Activated T-helper 2 cell treated with anti-CD3 and anti-CD28 coated beads, Interferon-gamma antibody, Interleukin-2, Interleukin-4, amounts not matched to agents 10 μg/mL and 5 μg/mL and 100 μg/mL, durations not matched to agents 14 hours and 24 hours and 36 hours (primary cell): Measurements from ENCODE around the gene GSTM5. TPM values are rescaled to one million over a fixed set of nuclear protein-coding genes. Genes with fewer than 3 reads are reported as not detected.
"Not testable (repeated sequence)": the region's sequence is repeated elsewhere in the genome, so short reads cannot be mapped to it uniquely, and the experiment has no call there.

Experiments used
- DNase-seq: peaks from one replicate; pipeline ENCODE4 v3.0.0; 2021; ENCODE audit warnings: low spot score
- H3K27ac Mint-ChIP-seq: one replicate; pipeline ENCODE4 v1.8.0; 2021; ENCODE audit warnings: mixed read lengths
- H3K27me3 Mint-ChIP-seq: one replicate; pipeline ENCODE4 v1.8.0; 2021; ENCODE audit warnings: low read depth, mixed read lengths
- H3K36me3 Mint-ChIP-seq: one replicate; pipeline ENCODE4 v1.8.0; 2021; ENCODE audit warnings: low read depth, mixed read lengths
- H3K4me1 Mint-ChIP-seq: one replicate; pipeline ENCODE4 v1.8.0; 2021; ENCODE audit warnings: low read depth, mixed read lengths
- H3K4me3 Mint-ChIP-seq: one replicate; pipeline ENCODE4 v1.8.0; 2021; ENCODE audit warnings: low read depth, mild to moderate bottlenecking, moderate library complexity, mixed read lengths
- H3K9me3 Mint-ChIP-seq: one replicate; pipeline ENCODE4 v1.8.0; 2021; ENCODE audit warnings: mixed read lengths
- intact Hi-C: fragments of 100-400 bp; cut with micrococcal nuclease; formaldehyde crosslinking; loops from one replicate; pipeline ENCODE4 v1.15.1; 2023
- total RNA-seq: library from RNA; stranded (reverse); gene quantifications from 2 replicates; pipeline ENCODE4 v1.2.3, GENCODE V29; 2022

Gene GSTM5
- total RNA-seq, 1 donor from 2014 or later: 0.09 TPM

DNA sequence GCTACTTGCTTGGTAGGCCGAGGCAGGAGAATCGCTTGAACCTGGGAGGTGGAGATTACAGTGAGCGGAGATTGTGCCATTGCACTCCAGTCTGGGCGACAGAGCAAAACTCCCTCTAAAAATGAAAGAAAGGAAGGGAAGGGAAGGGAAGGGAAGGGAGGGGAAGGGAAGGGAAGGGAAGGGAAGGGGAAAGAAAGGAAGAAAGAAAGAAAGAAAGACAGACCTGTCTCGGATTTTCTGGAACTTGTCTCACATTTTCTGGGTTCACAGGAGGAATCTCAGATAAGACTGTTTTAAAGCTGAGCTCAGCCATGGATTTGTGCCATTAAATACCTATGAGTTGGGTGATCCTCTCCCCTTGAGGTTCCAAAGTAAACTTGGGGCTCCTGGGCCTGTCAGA is 12.9 kb downstream of the GSTM5 start:
- Mint-ChIP-seq H3K27ac (no peak overlapping the region), H3K36me3 (no peaks in the 10 kb centered on the region), H3K4me1 (peaks cover 2% of the 10 kb centered on the region), H3K27me3 (peaks cover 22% of the 10 kb centered on the region), H3K4me3 (no peak overlapping the region), H3K9me3 (no peaks in the 10 kb centered on the region)
- no peak for DNase-seq
- intact Hi-C loops: no loop called here

GRCh38 chr1:109725510-109725909 is 13.5 kb downstream of the GSTM5 start:
- H3K27ac Mint-ChIP-seq: no peak overlapping the region
- intact Hi-C loops: no loop called here

GRCh38 chr1:109726007-109726406 is 14.0 kb downstream of the GSTM5 start:
- H3K27ac Mint-ChIP-seq: no peak overlapping the region
- H3K36me3 Mint-ChIP-seq: no peaks in the 10 kb centered on the region
- DNase-seq: no peak
- H3K9me3 Mint-ChIP-seq: no peaks in the 10 kb centered on the region
- no peaks in the 10 kb centered on the region for H3K4me1 Mint-ChIP-seq
- H3K4me3 Mint-ChIP-seq: no peak overlapping the region
- peaks cover 17% of the 10 kb centered on the region for H3K27me3 Mint-ChIP-seq
- intact Hi-C loops: no loop called here

More at GRCh38 chr1:109725510-109725909, 13.5 kb downstream of the GSTM5 start:
- H3K9me3 Mint-ChIP-seq: no peaks in the 10 kb centered on the region
- H3K36me3 Mint-ChIP-seq: no peaks in the 10 kb centered on the region
- no peak overlapping the region for H3K4me3 Mint-ChIP-seq
- no peak for DNase-seq
- no peaks in the 10 kb centered on the region for H3K4me1 Mint-ChIP-seq
- H3K27me3 Mint-ChIP-seq: peaks cover 20% of the 10 kb centered on the region

DNA sequence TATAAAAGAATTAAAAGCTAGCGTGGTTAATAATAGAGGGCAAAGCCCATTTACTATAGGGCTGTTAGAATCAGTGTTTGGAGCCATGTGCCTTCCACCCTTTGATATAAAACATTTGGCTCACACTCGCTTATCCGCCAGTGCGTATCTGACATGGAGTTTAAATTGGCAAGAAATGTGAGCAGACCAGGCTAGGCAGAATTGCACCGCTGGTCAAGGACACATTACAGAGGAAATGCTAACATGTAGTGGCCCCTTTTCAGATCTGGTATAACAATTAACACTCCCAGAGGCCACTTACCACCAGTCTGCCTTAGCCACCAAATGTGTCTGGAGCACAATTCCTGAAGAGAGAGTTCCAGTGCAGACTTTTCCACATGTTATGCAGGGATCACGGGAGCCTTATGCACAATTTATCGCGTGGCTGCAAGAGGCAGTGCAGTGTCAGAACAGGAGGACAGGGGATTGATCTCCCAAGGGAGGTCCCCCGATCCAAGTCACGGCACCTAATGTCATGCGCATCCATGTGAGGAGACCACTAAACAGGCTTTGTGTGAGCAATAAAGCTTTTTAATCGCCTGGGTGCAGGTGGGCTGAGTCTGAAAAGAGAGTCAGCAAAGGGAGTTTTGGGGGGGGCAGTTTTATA is 14.8 kb downstream of the GSTM5 start:
- no peak for DNase-seq
- no peak overlapping the region for H3K27ac Mint-ChIP-seq
- H3K4me3 Mint-ChIP-seq: no peak overlapping the region
- peaks cover 14% of the 10 kb centered on the region for H3K27me3 Mint-ChIP-seq
- intact Hi-C loops: no loop called here
- H3K9me3 Mint-ChIP-seq: no peaks in the 10 kb centered on the region
- no peaks in the 10 kb centered on the region for H3K4me1 Mint-ChIP-seq
- H3K36me3 Mint-ChIP-seq: no peaks in the 10 kb centered on the region

DNA sequence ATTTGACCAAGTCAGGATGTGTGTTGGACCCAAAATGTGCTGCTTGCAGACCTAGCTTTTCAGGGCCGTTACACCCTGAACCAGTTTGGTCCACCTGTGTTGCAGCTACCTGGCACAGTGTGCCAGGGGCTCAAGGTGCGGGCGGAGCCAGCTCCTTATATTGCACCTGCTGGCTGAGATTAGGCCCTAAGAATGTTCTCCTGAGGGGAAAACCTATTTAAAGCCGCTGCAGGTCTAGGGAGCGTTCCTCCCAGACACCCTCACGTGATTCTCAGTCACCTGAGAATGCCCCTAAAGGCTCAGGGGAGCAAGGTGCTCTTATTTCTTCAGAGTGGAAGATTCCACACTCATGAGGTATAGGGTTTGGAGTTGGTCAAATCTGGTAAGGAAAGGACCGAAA is 16.8 kb downstream of the GSTM5 start:
- H3K4me3 Mint-ChIP-seq: no peak overlapping the region
- DNase-seq: no peak
- H3K4me1 Mint-ChIP-seq: no peaks in the 10 kb centered on the region
- intact Hi-C loops: no loop called here
- H3K36me3 Mint-ChIP-seq: no peaks in the 10 kb centered on the region
- peaks cover 15% of the 10 kb centered on the region for H3K27me3 Mint-ChIP-seq
- H3K9me3 Mint-ChIP-seq: no peaks in the 10 kb centered on the region
- no peak overlapping the region for H3K27ac Mint-ChIP-seq

GRCh38 chr1:109730666-109731065 is 18.6 kb downstream of the GSTM5 start:
- intact Hi-C loops: no loop called here
- no peak for DNase-seq
- Mint-ChIP-seq H3K4me1 (no peaks in the 10 kb centered on the region), H3K4me3 (no peak overlapping the region), H3K27ac (no peak overlapping the region), H3K27me3 (peaks cover 15% of the 10 kb centered on the region), H3K36me3 (no peaks in the 10 kb centered on the region), H3K9me3 (no peaks in the 10 kb centered on the region)

GRCh38 chr1:109732390-109732881 is 20.4 kb downstream of the GSTM5 start:
- no peaks in the 10 kb centered on the region for H3K36me3 Mint-ChIP-seq
- H3K4me3 Mint-ChIP-seq: no peak overlapping the region
- H3K4me1 Mint-ChIP-seq: no peaks in the 10 kb centered on the region
- DNase-seq: no peak
- no peaks in the 10 kb centered on the region for H3K9me3 Mint-ChIP-seq
- H3K27me3 Mint-ChIP-seq: peaks cover 12% of the 10 kb centered on the region
- no peak overlapping the region for H3K27ac Mint-ChIP-seq
- intact Hi-C loops: no loop called here

GRCh38 chr1:109733236-109733870 is 21.3 kb downstream of the GSTM5 start:
- peaks cover 12% of the 10 kb centered on the region for H3K27me3 Mint-ChIP-seq
- H3K9me3 Mint-ChIP-seq: no peaks in the 10 kb centered on the region
- no peak overlapping the region for H3K4me3 Mint-ChIP-seq
- H3K36me3 Mint-ChIP-seq: no peaks in the 10 kb centered on the region
- intact Hi-C loops: no loop called here
- H3K4me1 Mint-ChIP-seq: no peaks in the 10 kb centered on the region
- H3K27ac Mint-ChIP-seq: no peak overlapping the region
- no peak for DNase-seq

DNA sequence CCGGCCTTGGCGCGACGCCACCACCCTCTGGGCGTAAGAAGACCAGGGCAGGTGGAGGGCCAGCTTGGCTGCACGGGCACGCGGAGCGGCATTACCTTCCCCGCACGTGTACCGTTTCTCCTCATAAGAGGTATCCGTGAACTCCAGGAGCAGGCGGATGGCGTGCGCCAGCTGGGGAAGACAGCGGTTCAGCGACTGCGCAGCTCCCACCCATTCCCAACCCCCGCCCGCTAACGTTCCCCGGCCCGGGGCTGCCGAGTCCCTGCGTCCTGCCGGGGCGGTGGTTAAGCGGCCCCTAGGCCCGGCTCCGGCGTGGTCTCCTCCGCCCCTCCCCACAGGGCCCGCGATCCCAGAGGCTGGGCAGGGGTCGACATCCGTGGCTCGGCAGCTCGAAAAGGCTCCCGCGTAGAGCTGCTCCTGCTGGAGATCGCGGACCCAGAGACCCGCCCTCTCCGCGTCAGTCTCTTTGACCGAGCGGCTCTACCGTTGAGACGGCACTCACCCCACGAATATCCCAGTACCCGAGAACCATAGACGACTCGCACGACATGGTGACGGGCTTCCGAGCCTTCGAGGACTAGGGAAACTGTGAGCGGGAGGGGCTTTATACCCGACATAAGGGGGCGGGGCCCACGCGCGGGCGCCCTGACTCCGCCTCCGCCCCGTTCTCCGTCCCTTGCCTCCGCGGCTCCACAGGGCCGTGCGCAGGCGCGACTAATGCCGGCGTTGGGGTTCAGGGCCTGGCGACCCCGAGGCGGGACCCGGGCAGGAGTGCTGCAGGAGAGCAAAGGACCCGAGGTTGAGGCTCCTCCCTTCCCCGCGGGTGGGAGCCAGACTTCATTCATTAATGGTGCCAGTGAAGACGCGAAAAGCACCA is 27.9 kb downstream of the GSTM5 start:
- peak overlapping the region; percentile 46 for H3K27ac Mint-ChIP-seq
- peaks cover 8% of the 10 kb centered on the region for H3K4me1 Mint-ChIP-seq
- intact Hi-C loops: loop anchor here (2.0 kb wide), 1 partner anchor 53 kb away; the partner anchor contains the start of gene GSTM1
- H3K27me3 Mint-ChIP-seq: peaks cover 19% of the 10 kb centered on the region
- H3K36me3 Mint-ChIP-seq: no peaks in the 10 kb centered on the region
- peak; percentile 79 for DNase-seq
- H3K4me3 Mint-ChIP-seq: peak overlapping the region; percentile 79
- H3K9me3 Mint-ChIP-seq: no peaks in the 10 kb centered on the region

DNA sequence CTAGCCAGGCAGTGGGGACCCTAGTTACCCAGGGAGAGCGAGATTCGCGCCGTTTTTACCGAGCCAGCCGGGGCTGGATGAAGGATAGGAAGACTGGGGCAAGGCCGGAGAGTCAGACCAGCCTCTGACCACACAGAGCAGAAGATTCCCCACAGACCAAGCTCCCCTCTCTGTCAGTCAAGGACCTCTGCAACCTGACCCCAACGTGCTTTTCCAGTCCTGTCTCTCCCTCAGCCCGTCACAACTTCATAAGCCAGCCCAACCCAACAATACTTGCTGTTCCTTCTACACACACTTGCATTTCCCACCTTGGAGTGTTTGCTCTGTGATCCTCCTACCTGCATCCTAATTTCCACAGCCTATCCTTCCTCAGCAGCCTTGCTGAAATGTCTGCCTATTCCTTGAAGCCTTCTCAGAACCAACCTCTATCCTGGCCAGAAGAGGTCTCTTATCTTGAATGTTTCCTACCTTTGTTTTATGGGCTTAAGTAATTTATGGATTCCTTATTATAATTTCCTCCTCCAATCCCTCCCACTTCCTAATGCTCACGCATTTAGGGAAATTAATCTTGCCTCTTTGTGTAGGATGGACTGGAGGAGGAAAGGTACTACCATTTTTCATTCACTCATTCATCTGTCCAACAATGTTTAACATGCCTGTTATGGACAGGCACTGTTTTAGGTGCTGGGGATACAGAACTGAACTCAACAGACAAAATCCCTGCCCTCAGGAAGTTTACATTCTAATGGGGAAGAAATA is 28.7 kb downstream of the GSTM5 start, which contains the start of gene GSTM3:
Gene GSTM3, minus strand, starts transcription at position 424 of the 759 bp plus-strand sequence. CDS start 751 bp downstream, outside the sequence.
- no peaks in the 10 kb centered on the region for H3K36me3 Mint-ChIP-seq
- H3K27me3 Mint-ChIP-seq: peaks cover 22% of the 10 kb centered on the region
- H3K9me3 Mint-ChIP-seq: no peaks in the 10 kb centered on the region
- no peak for DNase-seq
- peaks cover 8% of the 10 kb centered on the region for H3K4me1 Mint-ChIP-seq
- intact Hi-C loops: loop anchor here (2.0 kb wide), 1 partner anchor 54 kb away; the partner anchor contains the start of gene GSTM1
- peak within 1 kb of the TSS; percentile 79 for H3K4me3 Mint-ChIP-seq
- peak within 1 kb of the TSS; percentile 46 for H3K27ac Mint-ChIP-seq

GRCh38 chr1:109748311-109748710 is 36.3 kb downstream of the GSTM5 start:
- H3K36me3 Mint-ChIP-seq, H3K4me3 Mint-ChIP-seq, H3K4me1 Mint-ChIP-seq, DNase-seq, intact Hi-C loops, H3K27ac Mint-ChIP-seq, H3K9me3 Mint-ChIP-seq: not testable (repeated sequence)
- H3K27me3 Mint-ChIP-seq: peaks cover 28% of the 10 kb centered on the region

- Mint-ChIP-seq H3K9me3 (no peaks in the 10 kb centered on the region), H3K27ac (no peak overlapping the region), H3K36me3 (no peaks in the 10 kb centered on the region), H3K4me3 (no peak overlapping the region), H3K27me3 (peaks cover 32% of the 10 kb centered on the region), H3K4me1 (no peaks in the 10 kb centered on the region)
- intact Hi-C loops: no loop called here
- no peak for DNase-seq
Measured at GRCh38 chr1:109749221-109749620, 37.2 kb downstream of the GSTM5 start.
